Panc1 (cell line): ENCODE results near the gene SOBP. TPM values are rescaled to one million over a fixed set of nuclear protein-coding genes. Genes with fewer than 3 reads are reported as not detected.

Source experiments
- ATAC-seq: fragments of 200-7000 bp; cut with Tn5 transposase; 2 replicates; pipeline ENCODE4 v1.9.1; 2020; ENCODE audit warnings: mild to moderate bottlenecking, moderate library complexity
- BruUV-seq: library from RNA; stranded (reverse); fragments of 400-500 nt; replicated peaks from 2 replicates; lab custom pipeline; 2021; lab: Mats Ljungman, UMichigan
- CTCF ChIA-PET: fragments of 300-600 bp; sonication (Branson Sonifier 250); formaldehyde crosslinking; loops from one replicate; lab custom pipeline; 2022; ENCODE audit warnings: antibody characterized with exemption; lab: Charles Lee
- POLR2A ChIA-PET: fragments of 300-600 bp; sonication (Branson Sonifier 250); formaldehyde crosslinking; loops from one replicate; lab custom pipeline; 2022; ENCODE audit warnings: antibody characterized with exemption; lab: Charles Lee
- DNase-seq: peaks from one replicate; pipeline ENCODE4 v3.0.0-alpha.2; 2010; ENCODE audit warnings: low read depth, low spot score
- H3K27ac ChIP-seq: 2 replicates; pipeline ENCODE4 v1.5.1; 2011; ENCODE audit warnings: mild to moderate bottlenecking, low read length, inconsistent platforms
- H3K27me3 ChIP-seq: fragments of 200-500 bp; sonication (Bioruptor generic); 2 replicates; pipeline ENCODE4 v1.6.0; 2014; ENCODE audit warnings: low read length, inconsistent platforms; ENCODE audit not compliant: control insufficient read depth, insufficient read depth
- H3K36me3 ChIP-seq: fragments of 200-500 bp; sonication (Bioruptor generic); 2 replicates; pipeline ENCODE4 v1.5.1; 2014; ENCODE audit warnings: inconsistent platforms, mild to moderate bottlenecking, low read length, moderate library complexity; ENCODE audit not compliant: control insufficient read depth, insufficient read depth
- H3K4me1 ChIP-seq: 2 replicates; pipeline ENCODE4 v1.5.1; 2011; ENCODE audit warnings: inconsistent platforms, mild to moderate bottlenecking, low read length, moderate library complexity; ENCODE audit not compliant: control insufficient read depth, insufficient read depth
- H3K4me3 ChIP-seq, 2 experiments: 2 replicates each; pipeline ENCODE4 v1.5.1; 2011 to 2012; ENCODE audit warnings: low read depth in 2 of 2, low read length in 2 of 2, mild to moderate bottlenecking in 2 of 2, inconsistent platforms in 1 of 2, moderate library complexity in 1 of 2
- H3K9me3 ChIP-seq: fragments of 200-500 bp; sonication (Bioruptor generic); 2 replicates; pipeline ENCODE4 v1.5.1; 2014; ENCODE audit warnings: low read depth, mild to moderate bottlenecking, inconsistent platforms, low read length, moderate library complexity; ENCODE audit not compliant: control insufficient read depth, insufficient read depth
- CTCF ChIP-seq: fragments of 450-650 bp; IDR thresholded peaks from 2 replicates; pipeline ENCODE4 v1.5.1; 2017; ENCODE audit warnings: mild to moderate bottlenecking
- POLR2AphosphoS5 ChIP-seq: IDR thresholded peaks from 2 replicates; pipeline ENCODE4 v1.6.1; 2012; ENCODE audit warnings: mild to moderate bottlenecking, low read depth, low read length, moderate library complexity
- REST ChIP-seq, 2 experiments: IDR thresholded peaks; 2 replicates each; pipeline ENCODE4 v1.6.1; 2011 to 2012; ENCODE audit warnings: low read depth in 2 of 2, control low read depth in 1 of 2, low read length in 1 of 2, mild to moderate bottlenecking in 1 of 2, moderate library complexity in 1 of 2; ENCODE audit not compliant: insufficient read depth in 1 of 2
- SIN3A ChIP-seq: IDR thresholded peaks from 2 replicates; pipeline ENCODE4 v1.6.1; 2012; ENCODE audit warnings: low read depth, mild to moderate bottlenecking, low read length, moderate library complexity, borderline replicate concordance; ENCODE audit not compliant: insufficient read depth
- TCF7L2 ChIP-seq: IDR thresholded peaks from 2 replicates; pipeline ENCODE4 v1.6.1; 2011; ENCODE audit warnings: mild to moderate bottlenecking, low read depth, low read length, inconsistent platforms
- in situ Hi-C: cut with HindIII; loops from 2 replicates; pipeline ENCODE4 v1.10.0; 2016; ENCODE audit warnings: low sequenced_read_pairs, low pct_unique_long_range_greater_than_20kb
- intact Hi-C: fragments of 100-400 bp; cut with micrococcal nuclease; formaldehyde crosslinking; loops from one replicate; pipeline ENCODE4 v1.10.0; 2022; ENCODE audit not compliant: unreplicated experiment
- total RNA-seq: library from RNA; stranded (reverse); gene quantifications from one replicate; pipeline ENCODE4 v1.2.1, GENCODE V29; 2021; ENCODE audit not compliant: unreplicated experiment

SOBP gene
- total RNA-seq, 1 experiment from 2014 or later: 9.0 TPM

DNA sequence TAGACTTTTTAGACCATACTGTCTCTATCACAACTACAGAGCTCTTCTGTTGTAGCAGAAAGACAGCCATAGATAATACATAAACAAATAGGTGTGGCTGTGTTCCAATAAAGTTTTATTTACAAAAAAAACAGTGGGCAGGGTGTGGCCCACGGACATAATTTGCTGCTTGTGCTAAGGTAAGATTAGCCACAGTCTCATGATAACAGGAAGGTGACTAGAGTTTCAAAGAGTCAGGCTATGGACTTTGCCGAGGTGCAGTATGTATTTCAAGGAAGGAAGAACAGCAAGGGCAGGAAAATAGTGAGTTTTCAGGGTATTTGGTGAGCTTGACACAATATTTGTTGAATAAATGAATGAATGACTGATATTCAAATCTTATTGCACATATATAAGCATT is 20.2 kb downstream of the SOBP start:
- BruUV-seq: no TSS peak
- intact Hi-C loops: no loop called here
- ChIA-PET POLR2A (no interaction called here), CTCF (no interaction called here)
- Histone ChIP-seq H3K27me3 (no peaks in the 10 kb centered on the region), H3K9me3 (no peaks in the 10 kb centered on the region), H3K27ac (no peak overlapping the region), H3K36me3 (no peaks in the 10 kb centered on the region; the same call in 1 of the 2 replicates), H3K4me3 (no peak overlapping the region), H3K4me1 (0 out of 2 replicates have a peak, but pooled peaks cover 5% of the 10 kb centered on the region)
- DNase-seq (no peak), ATAC-seq (no peak)
- TF ChIP-seq POLR2AphosphoS5 (no peak), REST (IDR thresholded peaks at IDR 0.05; ENCODE audit: insufficient read depth in 1 of 2, low read depth in 2 of 2, low read length in 1 of 2) (no peak), TCF7L2 (no peak), CTCF (no peak), SIN3A (no peak)
- in situ Hi-C loops: no loop called here

- ATAC-seq (no peak), DNase-seq (no peak)
- no peak overlapping the region for H3K27ac ChIP-seq
- no peak overlapping the region for H3K4me3 ChIP-seq
- H3K9me3 ChIP-seq: no peaks in the 10 kb centered on the region
- no TSS peak for BruUV-seq
- ChIA-PET POLR2A (no interaction called here), CTCF (no interaction called here)
- in situ Hi-C loops: no loop called here
- intact Hi-C loops: no loop called here
- no peaks in the 10 kb centered on the region; the same call in 1 of the 2 replicates for H3K36me3 ChIP-seq
- 0 out of 2 replicates have a peak, but pooled peaks cover 5% of the 10 kb centered on the region for H3K4me1 ChIP-seq
- TF ChIP-seq REST (IDR thresholded peaks at IDR 0.05; ENCODE audit: insufficient read depth in 1 of 2, low read depth in 2 of 2, low read length in 1 of 2) (no peak), SIN3A (no peak), POLR2AphosphoS5 (no peak), TCF7L2 (no peak)
- H3K27me3 ChIP-seq: no peaks in the 10 kb centered on the region
These were observed 21.6 kb downstream of the SOBP start for GRCh38 chr6:107511511-107511993.
